WTC11 (cell line): ENCODE data around the gene FLT3. TPM values are rescaled to one million over a fixed set of nuclear protein-coding genes. Genes with fewer than 3 reads are reported as not detected.

Source experiments
- ATAC-seq: fragments of 200-7000 bp; cut with Tn5 transposase; 2 replicates; pipeline ENCODE4 v1.10.0; 2021; ENCODE audit warnings: mild to moderate bottlenecking, moderate library complexity
- CTCF ChIA-PET: fragments of 300-600 bp; sonication (Branson Sonifier 250); formaldehyde crosslinking; loops from one replicate; lab custom pipeline; 2021; ENCODE audit warnings: antibody characterized with exemption; lab: Charles Lee
- POLR2A ChIA-PET: fragments of 350-600 bp; sonication (Branson Sonifier 250); formaldehyde crosslinking; loops from one replicate; lab custom pipeline; 2021; ENCODE audit warnings: antibody characterized with exemption; lab: Charles Lee
- DNase-seq: peaks from one replicate; pipeline ENCODE4 v3.0.0; 2021; ENCODE audit warnings: low spot score
- H3K27ac Mint-ChIP-seq: 2 replicates; pipeline ENCODE4 v1.8.0; 2021; ENCODE audit warnings: mixed read lengths
- H3K27me3 Mint-ChIP-seq: 2 replicates; pipeline ENCODE4 v1.8.0; 2021; ENCODE audit warnings: low read depth, mild to moderate bottlenecking, moderate library complexity, mixed read lengths
- H3K36me3 Mint-ChIP-seq: 2 replicates; pipeline ENCODE4 v1.8.0; 2021; ENCODE audit warnings: mixed read lengths
- H3K4me1 Mint-ChIP-seq: 2 replicates; pipeline ENCODE4 v1.8.0; 2022; ENCODE audit warnings: mixed read lengths
- H3K4me3 Mint-ChIP-seq: 2 replicates; pipeline ENCODE4 v1.8.0; 2021; ENCODE audit warnings: mild to moderate bottlenecking, moderate library complexity, mixed read lengths
- H3K9me3 Mint-ChIP-seq: 2 replicates; pipeline ENCODE4 v1.8.0; 2021; ENCODE audit warnings: mixed read lengths
- ATF1 ChIP-seq: sonication (generic); formaldehyde crosslinking; IDR thresholded peaks from 2 replicates; pipeline ENCODE4 v1.8.1; 2023; ENCODE audit warnings: mild to moderate bottlenecking, moderate library complexity, missing genetic modification reagents
- ESRRA ChIP-seq: sonication (generic); formaldehyde crosslinking; IDR thresholded peaks from 2 replicates; pipeline ENCODE4 v1.8.1; 2022; ENCODE audit warnings: mild to moderate bottlenecking, missing genetic modification reagents, borderline replicate concordance
- ETV6 ChIP-seq: sonication (generic); formaldehyde crosslinking; IDR thresholded peaks from 2 replicates; pipeline ENCODE4 v1.8.1; 2022; ENCODE audit warnings: mild to moderate bottlenecking, missing genetic modification reagents
- MXD4 ChIP-seq: fragments of 250-450 bp; sonication (Bioruptor Pico); IDR thresholded peaks from 2 replicates; pipeline ENCODE4 v1.8.0; 2021; ENCODE audit warnings: mild to moderate bottlenecking, moderate library complexity, borderline replicate concordance
- NFATC4 ChIP-seq: fragments of 250-450 bp; sonication (Bioruptor Pico); IDR thresholded peaks from 2 replicates; pipeline ENCODE4 v1.9.0; 2021; ENCODE audit warnings: mild to moderate bottlenecking
- NFYB ChIP-seq: sonication (generic); formaldehyde crosslinking; conservative IDR thresholded peaks from 2 replicates; pipeline ENCODE4 v1.8.0; 2022; ENCODE audit warnings: low read depth, missing genetic modification reagents
- PRRX2 ChIP-seq: fragments of 250-450 bp; sonication (Bioruptor Pico); IDR thresholded peaks from 2 replicates; pipeline ENCODE4 v1.8.0; 2021; ENCODE audit warnings: mild to moderate bottlenecking
- RORB ChIP-seq: fragments of 250-450 bp; sonication (Bioruptor Pico); IDR thresholded peaks from 2 replicates; pipeline ENCODE4 v1.9.0; 2021; ENCODE audit warnings: mild to moderate bottlenecking
- SP1 ChIP-seq: sonication (generic); formaldehyde crosslinking; conservative IDR thresholded peaks from 2 replicates; pipeline ENCODE4 v1.8.1; 2022; ENCODE audit warnings: missing genetic modification reagents
- ZNF138 ChIP-seq: sonication (generic); formaldehyde crosslinking; conservative IDR thresholded peaks from 2 replicates; pipeline ENCODE4 v1.8.1; 2022; ENCODE audit warnings: mild to moderate bottlenecking, moderate library complexity, missing genetic modification reagents
- total RNA-seq: library from RNA; stranded (reverse); gene quantifications from 3 replicates; pipeline ENCODE4 v1.2.3, GENCODE V29; 2021
- TF ChIP-seq, protein P1 (sequence below): sonication (generic); formaldehyde crosslinking; IDR thresholded peaks from 2 replicates; pipeline ENCODE4 v1.8.1; 2022; ENCODE audit warnings: low read depth, missing genetic modification reagents, borderline replicate concordance
- TF ChIP-seq, protein P2 (sequence below): sonication (generic); formaldehyde crosslinking; IDR thresholded peaks from 2 replicates; pipeline ENCODE4 v1.8.1; 2023; ENCODE audit warnings: mild to moderate bottlenecking, missing genetic modification reagents, moderate library complexity
- TF ChIP-seq, protein P3 (sequence below): fragments of 200-600 bp; IDR thresholded peaks from 2 replicates; pipeline ENCODE4 v1.8.0; 2022; ENCODE audit warnings: antibody characterized with exemption
- TF ChIP-seq, protein P4 (sequence below): sonication (generic); formaldehyde crosslinking; IDR thresholded peaks from 2 replicates; pipeline ENCODE4 v1.8.0; 2023; ENCODE audit warnings: missing genetic modification reagents
- TF ChIP-seq, protein P5 (sequence below): sonication (generic); formaldehyde crosslinking; IDR thresholded peaks from 2 replicates; pipeline ENCODE4 v1.8.0; 2022; ENCODE audit warnings: mild to moderate bottlenecking, missing genetic modification reagents
- TF ChIP-seq, protein P6 (sequence below): sonication (generic); formaldehyde crosslinking; IDR thresholded peaks from 2 replicates; pipeline ENCODE4 v1.8.1; 2022; ENCODE audit warnings: mild to moderate bottlenecking, missing genetic modification reagents, moderate library complexity, borderline replicate concordance
- TF ChIP-seq, protein P7 (sequence below): fragments of 250-450 bp; sonication (Bioruptor Pico); IDR thresholded peaks from 2 replicates; pipeline ENCODE4 v1.9.0; 2021; ENCODE audit warnings: mild to moderate bottlenecking, borderline replicate concordance
- TF ChIP-seq, protein P8 (sequence below): fragments of 250-450 bp; sonication (Bioruptor Pico); IDR thresholded peaks from 2 replicates; pipeline ENCODE4 v1.9.0; 2021; ENCODE audit warnings: moderate library complexity, mild to moderate bottlenecking, inconsistent platforms, borderline replicate concordance

Gene FLT3
- total RNA-seq, 1 experiment from 2014 or later, result 0.15 TPM

DNA sequence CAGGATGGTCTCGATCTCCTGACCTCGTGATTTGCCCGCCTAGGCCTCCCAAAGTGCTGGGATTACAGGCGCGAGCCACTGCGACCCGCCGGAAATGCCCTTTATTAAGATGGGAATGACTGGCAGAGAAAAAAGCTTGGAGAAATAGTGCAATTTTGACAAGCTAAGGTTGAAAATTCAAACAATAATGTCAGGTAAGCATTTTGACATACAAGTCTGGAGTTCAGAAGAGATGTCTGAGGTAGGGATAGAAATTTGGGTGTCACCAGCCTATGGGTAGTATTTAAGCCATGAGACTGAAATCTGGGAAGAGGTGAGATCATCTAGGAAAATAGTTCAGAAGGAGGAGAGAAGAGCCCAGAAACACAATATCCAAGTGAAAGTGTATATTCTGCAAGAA is 20.8 kb upstream of the FLT3 start (continued):
- TF ChIP-seq, protein P1, sequence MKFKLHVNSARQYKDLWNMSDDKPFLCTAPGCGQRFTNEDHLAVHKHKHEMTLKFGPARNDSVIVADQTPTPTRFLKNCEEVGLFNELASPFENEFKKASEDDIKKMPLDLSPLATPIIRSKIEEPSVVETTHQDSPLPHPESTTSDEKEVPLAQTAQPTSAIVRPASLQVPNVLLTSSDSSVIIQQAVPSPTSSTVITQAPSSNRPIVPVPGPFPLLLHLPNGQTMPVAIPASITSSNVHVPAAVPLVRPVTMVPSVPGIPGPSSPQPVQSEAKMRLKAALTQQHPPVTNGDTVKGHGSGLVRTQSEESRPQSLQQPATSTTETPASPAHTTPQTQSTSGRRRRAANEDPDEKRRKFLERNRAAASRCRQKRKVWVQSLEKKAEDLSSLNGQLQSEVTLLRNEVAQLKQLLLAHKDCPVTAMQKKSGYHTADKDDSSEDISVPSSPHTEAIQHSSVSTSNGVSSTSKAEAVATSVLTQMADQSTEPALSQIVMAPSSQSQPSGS (CRISPR knock-in tag), result no peak
- TF ChIP-seq NFATC4 (CRISPR knock-in tag), result no peak
- no peak for TF ChIP-seq ZNF138
- TF ChIP-seq, protein P2, sequence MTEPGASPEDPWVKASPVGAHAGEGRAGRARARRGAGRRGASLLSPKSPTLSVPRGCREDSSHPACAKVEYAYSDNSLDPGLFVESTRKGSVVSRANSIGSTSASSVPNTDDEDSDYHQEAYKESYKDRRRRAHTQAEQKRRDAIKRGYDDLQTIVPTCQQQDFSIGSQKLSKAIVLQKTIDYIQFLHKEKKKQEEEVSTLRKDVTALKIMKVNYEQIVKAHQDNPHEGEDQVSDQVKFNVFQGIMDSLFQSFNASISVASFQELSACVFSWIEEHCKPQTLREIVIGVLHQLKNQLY, result no peak
- TF ChIP-seq, protein P3, sequence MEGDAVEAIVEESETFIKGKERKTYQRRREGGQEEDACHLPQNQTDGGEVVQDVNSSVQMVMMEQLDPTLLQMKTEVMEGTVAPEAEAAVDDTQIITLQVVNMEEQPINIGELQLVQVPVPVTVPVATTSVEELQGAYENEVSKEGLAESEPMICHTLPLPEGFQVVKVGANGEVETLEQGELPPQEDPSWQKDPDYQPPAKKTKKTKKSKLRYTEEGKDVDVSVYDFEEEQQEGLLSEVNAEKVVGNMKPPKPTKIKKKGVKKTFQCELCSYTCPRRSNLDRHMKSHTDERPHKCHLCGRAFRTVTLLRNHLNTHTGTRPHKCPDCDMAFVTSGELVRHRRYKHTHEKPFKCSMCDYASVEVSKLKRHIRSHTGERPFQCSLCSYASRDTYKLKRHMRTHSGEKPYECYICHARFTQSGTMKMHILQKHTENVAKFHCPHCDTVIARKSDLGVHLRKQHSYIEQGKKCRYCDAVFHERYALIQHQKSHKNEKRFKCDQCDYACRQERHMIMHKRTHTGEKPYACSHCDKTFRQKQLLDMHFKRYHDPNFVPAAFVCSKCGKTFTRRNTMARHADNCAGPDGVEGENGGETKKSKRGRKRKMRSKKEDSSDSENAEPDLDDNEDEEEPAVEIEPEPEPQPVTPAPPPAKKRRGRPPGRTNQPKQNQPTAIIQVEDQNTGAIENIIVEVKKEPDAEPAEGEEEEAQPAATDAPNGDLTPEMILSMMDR, result no peak
- no peak for TF ChIP-seq NFYB

DNA sequence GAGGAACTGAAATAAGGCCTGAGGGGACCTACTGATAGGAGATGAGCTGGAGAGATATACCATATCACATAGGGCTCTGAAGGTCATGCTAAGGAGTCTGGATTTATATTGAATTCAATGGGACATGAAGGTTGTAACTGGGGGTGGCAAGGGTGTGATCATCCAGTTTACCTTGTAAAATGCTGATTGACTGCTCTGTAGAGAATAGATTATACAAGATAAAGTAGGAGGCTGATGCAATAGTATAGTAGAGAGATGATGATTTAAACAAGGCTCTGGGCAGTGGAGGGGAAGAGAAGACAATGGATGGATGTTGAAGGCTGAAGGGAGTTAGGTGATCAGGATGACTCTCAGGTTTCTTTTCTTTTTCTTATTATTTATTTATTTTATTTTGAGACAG is 19.9 kb upstream of the FLT3 start:
- no peaks in the 10 kb centered on the region for H3K36me3 Mint-ChIP-seq
- TF ChIP-seq MXD4 (CRISPR knock-in tag), result no peak
- no peak for TF ChIP-seq ATF1 (CRISPR knock-in tag)
- TF ChIP-seq, protein P4, sequence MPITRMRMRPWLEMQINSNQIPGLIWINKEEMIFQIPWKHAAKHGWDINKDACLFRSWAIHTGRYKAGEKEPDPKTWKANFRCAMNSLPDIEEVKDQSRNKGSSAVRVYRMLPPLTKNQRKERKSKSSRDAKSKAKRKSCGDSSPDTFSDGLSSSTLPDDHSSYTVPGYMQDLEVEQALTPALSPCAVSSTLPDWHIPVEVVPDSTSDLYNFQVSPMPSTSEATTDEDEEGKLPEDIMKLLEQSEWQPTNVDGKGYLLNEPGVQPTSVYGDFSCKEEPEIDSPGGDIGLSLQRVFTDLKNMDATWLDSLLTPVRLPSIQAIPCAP, result no peak
- no peak for TF ChIP-seq ESRRA (CRISPR knock-in tag)
- no peak for TF ChIP-seq RORB
- TF ChIP-seq, protein P5, sequence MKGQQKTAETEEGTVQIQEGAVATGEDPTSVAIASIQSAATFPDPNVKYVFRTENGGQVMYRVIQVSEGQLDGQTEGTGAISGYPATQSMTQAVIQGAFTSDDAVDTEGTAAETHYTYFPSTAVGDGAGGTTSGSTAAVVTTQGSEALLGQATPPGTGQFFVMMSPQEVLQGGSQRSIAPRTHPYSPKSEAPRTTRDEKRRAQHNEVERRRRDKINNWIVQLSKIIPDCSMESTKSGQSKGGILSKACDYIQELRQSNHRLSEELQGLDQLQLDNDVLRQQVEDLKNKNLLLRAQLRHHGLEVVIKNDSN (CRISPR knock-in tag), result no peak
- TF ChIP-seq, protein P1 (CRISPR knock-in tag), result no peak
- no peak for TF ChIP-seq ETV6
- TF ChIP-seq, protein P6, sequence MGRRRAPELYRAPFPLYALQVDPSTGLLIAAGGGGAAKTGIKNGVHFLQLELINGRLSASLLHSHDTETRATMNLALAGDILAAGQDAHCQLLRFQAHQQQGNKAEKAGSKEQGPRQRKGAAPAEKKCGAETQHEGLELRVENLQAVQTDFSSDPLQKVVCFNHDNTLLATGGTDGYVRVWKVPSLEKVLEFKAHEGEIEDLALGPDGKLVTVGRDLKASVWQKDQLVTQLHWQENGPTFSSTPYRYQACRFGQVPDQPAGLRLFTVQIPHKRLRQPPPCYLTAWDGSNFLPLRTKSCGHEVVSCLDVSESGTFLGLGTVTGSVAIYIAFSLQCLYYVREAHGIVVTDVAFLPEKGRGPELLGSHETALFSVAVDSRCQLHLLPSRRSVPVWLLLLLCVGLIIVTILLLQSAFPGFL, result no peak
- no peak for TF ChIP-seq PRRX2
- no peak for TF ChIP-seq SP1 (CRISPR knock-in tag)
- TF ChIP-seq, protein P7, sequence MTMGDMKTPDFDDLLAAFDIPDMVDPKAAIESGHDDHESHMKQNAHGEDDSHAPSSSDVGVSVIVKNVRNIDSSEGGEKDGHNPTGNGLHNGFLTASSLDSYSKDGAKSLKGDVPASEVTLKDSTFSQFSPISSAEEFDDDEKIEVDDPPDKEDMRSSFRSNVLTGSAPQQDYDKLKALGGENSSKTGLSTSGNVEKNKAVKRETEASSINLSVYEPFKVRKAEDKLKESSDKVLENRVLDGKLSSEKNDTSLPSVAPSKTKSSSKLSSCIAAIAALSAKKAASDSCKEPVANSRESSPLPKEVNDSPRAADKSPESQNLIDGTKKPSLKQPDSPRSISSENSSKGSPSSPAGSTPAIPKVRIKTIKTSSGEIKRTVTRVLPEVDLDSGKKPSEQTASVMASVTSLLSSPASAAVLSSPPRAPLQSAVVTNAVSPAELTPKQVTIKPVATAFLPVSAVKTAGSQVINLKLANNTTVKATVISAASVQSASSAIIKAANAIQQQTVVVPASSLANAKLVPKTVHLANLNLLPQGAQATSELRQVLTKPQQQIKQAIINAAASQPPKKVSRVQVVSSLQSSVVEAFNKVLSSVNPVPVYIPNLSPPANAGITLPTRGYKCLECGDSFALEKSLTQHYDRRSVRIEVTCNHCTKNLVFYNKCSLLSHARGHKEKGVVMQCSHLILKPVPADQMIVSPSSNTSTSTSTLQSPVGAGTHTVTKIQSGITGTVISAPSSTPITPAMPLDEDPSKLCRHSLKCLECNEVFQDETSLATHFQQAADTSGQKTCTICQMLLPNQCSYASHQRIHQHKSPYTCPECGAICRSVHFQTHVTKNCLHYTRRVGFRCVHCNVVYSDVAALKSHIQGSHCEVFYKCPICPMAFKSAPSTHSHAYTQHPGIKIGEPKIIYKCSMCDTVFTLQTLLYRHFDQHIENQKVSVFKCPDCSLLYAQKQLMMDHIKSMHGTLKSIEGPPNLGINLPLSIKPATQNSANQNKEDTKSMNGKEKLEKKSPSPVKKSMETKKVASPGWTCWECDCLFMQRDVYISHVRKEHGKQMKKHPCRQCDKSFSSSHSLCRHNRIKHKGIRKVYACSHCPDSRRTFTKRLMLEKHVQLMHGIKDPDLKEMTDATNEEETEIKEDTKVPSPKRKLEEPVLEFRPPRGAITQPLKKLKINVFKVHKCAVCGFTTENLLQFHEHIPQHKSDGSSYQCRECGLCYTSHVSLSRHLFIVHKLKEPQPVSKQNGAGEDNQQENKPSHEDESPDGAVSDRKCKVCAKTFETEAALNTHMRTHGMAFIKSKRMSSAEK (CRISPR knock-in tag), result no peak
- TF ChIP-seq, protein P8, sequence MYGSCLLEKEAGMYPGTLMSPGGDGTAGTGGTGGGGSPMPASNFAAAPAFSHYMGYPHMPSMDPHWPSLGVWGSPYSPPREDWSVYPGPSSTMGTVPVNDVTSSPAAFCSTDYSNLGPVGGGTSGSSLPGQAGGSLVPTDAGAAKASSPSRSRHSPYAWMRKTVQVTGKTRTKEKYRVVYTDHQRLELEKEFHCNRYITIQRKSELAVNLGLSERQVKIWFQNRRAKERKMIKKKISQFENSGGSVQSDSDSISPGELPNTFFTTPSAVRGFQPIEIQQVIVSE (CRISPR knock-in tag), result no peak
- H3K9me3 Mint-ChIP-seq, result no peaks in the 10 kb centered on the region
- ChIA-PET CTCF (no interaction called here), POLR2A (interaction anchor here (0.6 kb wide), 1 partner anchor 18 kb away, joined by 3 read pairs; the partner anchor contains the start of gene PAN3)
- H3K27me3 Mint-ChIP-seq, result no peaks in the 10 kb centered on the region
- no peak overlapping the region for H3K4me3 Mint-ChIP-seq
- no peaks in the 10 kb centered on the region; the same call in 1 of the 2 replicates for H3K4me1 Mint-ChIP-seq
- H3K27ac Mint-ChIP-seq, result no peak overlapping the region
- DNase-seq (no peak), ATAC-seq (no peak)
